BE2C (cell line): ENCODE results near the gene TNFRSF13B.

Source experiments
- DNase-seq: peaks from one replicate; pipeline ENCODE4 v3.0.0-alpha.2; 2020
- H3K27me3 ChIP-seq: fragments of 250-450 bp; sonication (Bioruptor Pico); 2 replicates; pipeline ENCODE4 v1.5.1; 2020; ENCODE audit warnings: mild to moderate bottlenecking
- H3K36me3 ChIP-seq: fragments of 250-450 bp; sonication (Bioruptor Pico); 2 replicates; pipeline ENCODE4 v1.5.1; 2020; ENCODE audit warnings: mild to moderate bottlenecking
- H3K4me1 ChIP-seq: fragments of 250-450 bp; sonication (Bioruptor Pico); 2 replicates; pipeline ENCODE4 v1.5.1; 2020
- H3K4me3 ChIP-seq: 2 replicates; pipeline ENCODE4 v1.5.1; 2011; ENCODE audit warnings: low read depth, low read length
- H3K9me3 ChIP-seq: fragments of 250-450 bp; sonication (Bioruptor Pico); 2 replicates; pipeline ENCODE4 v1.5.1; 2020
- CTCF ChIP-seq: IDR thresholded peaks from 2 replicates; pipeline ENCODE4 v1.5.1; 2012; ENCODE audit warnings: mild to moderate bottlenecking, low read depth, low read length

TNFRSF13B gene

GRCh38 chr17:16936536-16937310 lies 35.2 kb downstream of the TNFRSF13B start:
- no peaks in the 10 kb centered on the region for H3K9me3 ChIP-seq
- no peaks in the 10 kb centered on the region for H3K4me1 ChIP-seq
- no peak for DNase-seq
- no peaks in the 10 kb centered on the region for H3K36me3 ChIP-seq
- no peak overlapping the region for H3K4me3 ChIP-seq
- no peak for TF ChIP-seq CTCF
- H3K27me3 ChIP-seq, result no peaks in the 10 kb centered on the region

- no peak for TF ChIP-seq CTCF
Observed at GRCh38 chr17:16935786-16936185, 36.1 kb downstream of the TNFRSF13B start.

GRCh38 chr17:16935241-16935663 lies 36.7 kb downstream of the TNFRSF13B start:
- Histone ChIP-seq H3K9me3 (no peaks in the 10 kb centered on the region), H3K36me3 (no peaks in the 10 kb centered on the region), H3K27me3 (no peaks in the 10 kb centered on the region), H3K4me1 (no peaks in the 10 kb centered on the region), H3K4me3 (no peak overlapping the region)
- TF ChIP-seq CTCF, result no peak
- no peak for DNase-seq

More at GRCh38 chr17:16935786-16936185, 36.1 kb downstream of the TNFRSF13B start:
- Histone ChIP-seq H3K36me3 (no peaks in the 10 kb centered on the region), H3K9me3 (no peaks in the 10 kb centered on the region), H3K27me3 (no peaks in the 10 kb centered on the region), H3K4me1 (no peaks in the 10 kb centered on the region), H3K4me3 (no peak overlapping the region)
- DNase-seq, result no peak

- Histone ChIP-seq H3K36me3 (no peaks in the 10 kb centered on the region), H3K4me3 (no peak overlapping the region), H3K27me3 (no peaks in the 10 kb centered on the region), H3K4me1 (no peaks in the 10 kb centered on the region), H3K9me3 (no peaks in the 10 kb centered on the region)
- TF ChIP-seq CTCF, result no peak
- no peak for DNase-seq
Observed at GRCh38 chr17:16934836-16935235, 37.1 kb downstream of the TNFRSF13B start.

- Histone ChIP-seq H3K4me3 (no peak overlapping the region), H3K36me3 (no peaks in the 10 kb centered on the region), H3K27me3 (no peaks in the 10 kb centered on the region), H3K4me1 (no peaks in the 10 kb centered on the region), H3K9me3 (no peaks in the 10 kb centered on the region)
- TF ChIP-seq CTCF, result no peak
- DNase-seq, result no peak
Observed at GRCh38 chr17:16934133-16934795, 37.7 kb downstream of the TNFRSF13B start.
